GM10847 (cell line): ENCODE results near the gene MAP3K5.

ENCODE experiments used
- POLR2A ChIP-seq: IDR thresholded peaks from 2 replicates; pipeline ENCODE4 v1.6.1; 2011; ENCODE audit not compliant: insufficient read length; ENCODE audit errors: extremely low read depth

Gene MAP3K5

DNA sequence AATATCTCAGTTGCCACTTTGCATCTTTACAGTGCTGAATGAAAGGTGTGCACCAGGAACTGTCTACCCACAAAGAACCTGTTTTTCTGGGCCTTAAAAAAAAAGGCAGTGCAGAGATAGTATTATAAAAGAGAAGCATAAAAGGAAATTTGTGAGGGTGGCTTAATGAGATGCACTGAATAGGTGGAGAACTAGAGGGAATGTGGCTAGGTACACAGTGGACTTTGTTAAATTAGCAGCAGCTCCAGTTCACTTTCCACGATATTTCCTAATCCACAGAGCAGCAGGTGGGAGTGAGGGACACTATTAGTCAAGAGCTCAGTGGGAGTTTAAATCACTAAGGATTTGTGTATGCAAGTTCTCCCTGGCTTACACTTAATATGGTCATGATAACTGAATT lies 280.9 kb downstream of the MAP3K5 start:
- TF ChIP-seq POLR2A: no peak

- TF ChIP-seq POLR2A: no peak
Observed at GRCh38 chr6:136510782-136511181, 281.5 kb downstream of the MAP3K5 start.

GRCh38 chr6:136510299-136510698 lies 282.0 kb downstream of the MAP3K5 start:
- TF ChIP-seq POLR2A: no peak

GRCh38 chr6:136508725-136509392 lies 283.4 kb downstream of the MAP3K5 start:
- no peak for TF ChIP-seq POLR2A
